Measurements from ENCODE around the gene PTPRG.

Gene PTPRG

DNA sequence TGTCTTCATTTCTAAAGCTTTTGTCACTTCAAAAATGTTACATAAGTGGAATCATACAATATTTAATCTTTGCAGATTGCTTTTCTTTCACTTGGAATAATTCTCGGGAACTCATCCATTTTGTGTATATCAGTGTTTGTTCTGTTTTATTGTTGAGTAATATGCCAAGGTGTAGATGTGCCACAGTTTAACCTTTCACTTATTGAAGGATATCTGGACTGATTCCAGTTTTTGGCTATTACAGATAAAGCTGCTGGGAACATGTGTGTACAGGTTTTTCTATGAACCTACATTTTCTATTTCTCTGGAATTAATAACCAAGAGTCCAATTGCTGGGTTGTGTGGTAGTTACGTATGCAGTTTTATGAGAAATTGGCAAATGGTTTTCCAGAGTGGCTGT, 334.9 kb downstream of the PTPRG start:
- H3K4me3 Mint-ChIP-seq = no peak overlapping the region
- TF ChIP-seq CTCF (IDR thresholded peaks at IDR 0.05) = no peak
- no peak for DNase-seq
- H3K27ac Mint-ChIP-seq = no peak overlapping the region
- H3K4me1 Mint-ChIP-seq = peaks cover 72% of the 10 kb centered on the region
- H3K36me3 Mint-ChIP-seq (ENCODE audit: low read depth) = peaks cover 17% of the 10 kb centered on the region
- no peaks in the 10 kb centered on the region for H3K9me3 Mint-ChIP-seq
- no peaks in the 10 kb centered on the region for H3K27me3 Mint-ChIP-seq (ENCODE audit: low read depth, poor library complexity)

GRCh38 chr3:61897848-61898247, 336.5 kb downstream of the PTPRG start:
- H3K9me3 Mint-ChIP-seq = no peaks in the 10 kb centered on the region

GRCh38 chr3:61899700-61900462, 338.5 kb downstream of the PTPRG start:
- peaks cover 17% of the 10 kb centered on the region for H3K36me3 Mint-ChIP-seq (ENCODE audit: low read depth)
- H3K4me1 Mint-ChIP-seq = peaks cover 63% of the 10 kb centered on the region
- no peak for DNase-seq
- no peak overlapping the region for H3K4me3 Mint-ChIP-seq
- H3K27me3 Mint-ChIP-seq (ENCODE audit: low read depth, poor library complexity) = no peaks in the 10 kb centered on the region
- no peaks in the 10 kb centered on the region for H3K9me3 Mint-ChIP-seq
- H3K27ac Mint-ChIP-seq = peak overlapping the region; percentile 74
- no peak for TF ChIP-seq CTCF (IDR thresholded peaks at IDR 0.05)

More at GRCh38 chr3:61897848-61898247, 336.5 kb downstream of the PTPRG start:
- H3K27ac Mint-ChIP-seq = no peak overlapping the region
- H3K4me1 Mint-ChIP-seq = peaks cover 63% of the 10 kb centered on the region
- H3K27me3 Mint-ChIP-seq (ENCODE audit: low read depth, poor library complexity) = no peaks in the 10 kb centered on the region
- TF ChIP-seq CTCF (IDR thresholded peaks at IDR 0.05) = no peak
- no peak overlapping the region for H3K4me3 Mint-ChIP-seq
- no peak for DNase-seq
- H3K36me3 Mint-ChIP-seq (ENCODE audit: low read depth) = peaks cover 17% of the 10 kb centered on the region

GRCh38 chr3:61901496-61901895, 340.1 kb downstream of the PTPRG start:
- no peak for DNase-seq
- Mint-ChIP-seq H3K9me3 (no peaks in the 10 kb centered on the region), H3K4me1 (peaks cover 59% of the 10 kb centered on the region), H3K36me3 (ENCODE audit: low read depth) (peaks cover 17% of the 10 kb centered on the region), H3K27me3 (ENCODE audit: low read depth, poor library complexity) (no peaks in the 10 kb centered on the region), H3K27ac (no peak overlapping the region), H3K4me3 (no peak overlapping the region)
- no peak for TF ChIP-seq CTCF (IDR thresholded peaks at IDR 0.05)

GRCh38 chr3:61901986-61902385, 340.6 kb downstream of the PTPRG start:
- peaks cover 60% of the 10 kb centered on the region for H3K4me1 Mint-ChIP-seq
- TF ChIP-seq CTCF (IDR thresholded peaks at IDR 0.05) = no peak
- no peak overlapping the region for H3K4me3 Mint-ChIP-seq
- DNase-seq = no peak
- no peaks in the 10 kb centered on the region for H3K9me3 Mint-ChIP-seq
- no peaks in the 10 kb centered on the region for H3K27me3 Mint-ChIP-seq (ENCODE audit: low read depth, poor library complexity)
- no peak overlapping the region for H3K27ac Mint-ChIP-seq
- peaks cover 17% of the 10 kb centered on the region for H3K36me3 Mint-ChIP-seq (ENCODE audit: low read depth)

DNA sequence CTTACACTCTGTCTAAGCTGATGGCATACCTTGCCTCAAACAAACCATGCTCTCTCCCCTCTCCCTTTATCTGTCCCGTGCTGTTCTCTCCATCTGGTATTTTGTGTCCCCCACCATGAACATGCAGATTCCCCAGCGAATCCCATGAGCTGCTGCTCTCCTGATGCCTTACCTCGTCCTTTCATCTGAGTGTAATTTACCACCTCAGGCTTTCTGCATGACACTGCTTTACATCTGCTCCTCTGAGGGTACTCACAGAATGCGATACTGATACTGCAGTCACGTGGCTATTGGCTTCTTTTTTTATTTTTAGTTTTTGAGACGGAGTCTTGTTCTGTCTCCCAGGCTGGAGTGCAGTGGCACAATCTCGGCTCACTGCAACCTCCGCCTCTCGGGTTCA, 341.7 kb downstream of the PTPRG start:
- Mint-ChIP-seq H3K27ac (peak overlapping the region; percentile 81), H3K4me1 (peaks cover 65% of the 10 kb centered on the region), H3K27me3 (ENCODE audit: low read depth, poor library complexity) (no peaks in the 10 kb centered on the region)

More for the DNA sequence above, 341.7 kb downstream of the PTPRG start:
- H3K36me3 Mint-ChIP-seq (ENCODE audit: low read depth) = peaks cover 17% of the 10 kb centered on the region
- H3K4me3 Mint-ChIP-seq = no peak overlapping the region
- no peak for TF ChIP-seq CTCF (IDR thresholded peaks at IDR 0.05)
- H3K9me3 Mint-ChIP-seq = no peaks in the 10 kb centered on the region
- no peak for DNase-seq

All from nephron progenitor cell (in vitro differentiated cells).